Astrocyte (in vitro differentiated cells and primary cell): ENCODE measurements around the gene SMG1. TPM values are rescaled to one million over a fixed set of nuclear protein-coding genes. Genes with fewer than 3 reads are reported as not detected.
"Not testable (repeated sequence)": the region's sequence is repeated elsewhere in the genome, so short reads cannot be mapped to it uniquely, and the experiment has no call there.

ENCODE experiments used
- DNase-seq: peaks from one replicate; pipeline ENCODE4 v3.0.0-alpha.2; 2010; ENCODE audit warnings: low read depth
- FAIRE-seq: peaks from 2 replicates; lab custom pipeline; 2011; peaks lifted over from hg19 to GRCh38; lab: Jason Lieb, UNC
- H2AFZ ChIP-seq: 2 replicates; pipeline ENCODE4 v1.6.0; 2012; ENCODE audit warnings: low read depth, low read length, inconsistent platforms
- H3K27ac ChIP-seq: 2 replicates; pipeline ENCODE4 v1.5.1; 2011; ENCODE audit warnings: low read depth, low read length, inconsistent platforms
- H3K27me3 ChIP-seq: 2 replicates; pipeline ENCODE4 v1.6.0; 2011; ENCODE audit warnings: low read length, inconsistent platforms; ENCODE audit not compliant: insufficient read depth
- H3K36me3 ChIP-seq: 2 replicates; pipeline ENCODE4 v1.5.1; 2011; ENCODE audit warnings: low read length, inconsistent platforms; ENCODE audit not compliant: insufficient read depth
- H3K4me1 ChIP-seq: 2 replicates; pipeline ENCODE4 v1.5.1; 2011; ENCODE audit warnings: low read length, inconsistent platforms; ENCODE audit not compliant: insufficient read depth
- H3K4me2 ChIP-seq: 2 replicates; pipeline ENCODE4 v1.6.0; 2012; ENCODE audit warnings: low read length, inconsistent platforms
- H3K4me3 ChIP-seq: 2 replicates; pipeline ENCODE4 v1.5.1; 2011; ENCODE audit warnings: low read depth, mild to moderate bottlenecking, low read length, inconsistent platforms; ENCODE audit not compliant: insufficient read depth
- H3K79me2 ChIP-seq: 2 replicates; pipeline ENCODE4 v1.6.0; 2012; ENCODE audit warnings: mild to moderate bottlenecking, low read length, inconsistent platforms; ENCODE audit not compliant: insufficient read depth
- H3K9ac ChIP-seq: 2 replicates; pipeline ENCODE4 v1.6.0; 2012; ENCODE audit warnings: mild to moderate bottlenecking, low read length, inconsistent platforms
- H3K9me3 ChIP-seq: 2 replicates; pipeline ENCODE4 v1.5.1; 2012; ENCODE audit warnings: low read depth, mild to moderate bottlenecking, low read length, inconsistent platforms; ENCODE audit not compliant: insufficient read depth
- H4K20me1 ChIP-seq: 2 replicates; pipeline ENCODE4 v1.6.0; 2012; ENCODE audit warnings: low read length, inconsistent platforms; ENCODE audit not compliant: insufficient read depth
- H3K27ac Mint-ChIP-seq: one replicate; pipeline ENCODE4 v1.8.0; 2021; ENCODE audit warnings: mild to moderate bottlenecking, mixed read lengths; ENCODE audit not compliant: unreplicated experiment
- H3K27me3 Mint-ChIP-seq: one replicate; pipeline ENCODE4 v1.8.0; 2021; ENCODE audit warnings: low read depth, mixed read lengths; ENCODE audit not compliant: unreplicated experiment
- H3K36me3 Mint-ChIP-seq: one replicate; pipeline ENCODE4 v1.8.0; 2021; ENCODE audit warnings: low read depth, mixed read lengths; ENCODE audit not compliant: unreplicated experiment
- H3K4me1 Mint-ChIP-seq: one replicate; pipeline ENCODE4 v1.8.0; 2021; ENCODE audit warnings: low read depth, mixed read lengths; ENCODE audit not compliant: unreplicated experiment
- H3K4me3 Mint-ChIP-seq: one replicate; pipeline ENCODE4 v1.8.0; 2021; ENCODE audit warnings: mild to moderate bottlenecking, moderate library complexity, mixed read lengths; ENCODE audit not compliant: unreplicated experiment
- H3K9me3 Mint-ChIP-seq: one replicate; pipeline ENCODE4 v1.8.0; 2021; ENCODE audit warnings: mild to moderate bottlenecking, mixed read lengths; ENCODE audit not compliant: unreplicated experiment
- EZH2 ChIP-seq: IDR thresholded peaks from 2 replicates; pipeline ENCODE4 v1.6.1; 2012; ENCODE audit warnings: mild to moderate bottlenecking, low read length, inconsistent platforms; ENCODE audit not compliant: insufficient read depth
- total RNA-seq: library from RNA; stranded (reverse); gene quantifications from 2 replicates; pipeline ENCODE4 v1.2.1, GENCODE V29; 2021
- TF ChIP-seq, protein P1 (sequence below): IDR thresholded peaks from 2 replicates; pipeline ENCODE4 v1.5.1; 2011; ENCODE audit warnings: low read depth, mild to moderate bottlenecking, inconsistent platforms, low read length, moderate library complexity; ENCODE audit not compliant: insufficient read depth

The SMG1 gene
- total RNA-seq, 1 donor from 2014 or later, result 97.4 TPM

DNA sequence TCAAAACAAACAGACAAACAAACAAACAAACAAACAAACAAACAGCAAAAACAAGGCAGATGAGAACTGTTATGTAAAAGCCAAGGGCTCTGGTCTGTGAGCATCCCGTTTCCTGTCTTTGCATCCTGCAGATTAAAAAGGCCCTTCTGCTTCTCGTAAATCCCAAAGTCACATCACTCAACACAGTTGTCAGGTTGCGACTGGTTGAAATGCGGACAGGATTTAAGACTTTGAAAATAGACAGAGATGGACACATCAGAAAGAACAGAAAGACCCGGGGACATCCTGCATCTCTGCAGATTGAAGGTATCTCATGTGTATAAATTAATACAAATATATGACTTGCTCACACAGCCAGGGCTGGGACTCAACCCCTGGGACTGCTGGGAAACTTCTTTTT, 39.3 kb upstream of the SMG1 start:
- H3K36me3 ChIP-seq, result no peaks in the 10 kb centered on the region
- no peak for DNase-seq
- H3K27ac Mint-ChIP-seq, result no peak overlapping the region

DNA sequence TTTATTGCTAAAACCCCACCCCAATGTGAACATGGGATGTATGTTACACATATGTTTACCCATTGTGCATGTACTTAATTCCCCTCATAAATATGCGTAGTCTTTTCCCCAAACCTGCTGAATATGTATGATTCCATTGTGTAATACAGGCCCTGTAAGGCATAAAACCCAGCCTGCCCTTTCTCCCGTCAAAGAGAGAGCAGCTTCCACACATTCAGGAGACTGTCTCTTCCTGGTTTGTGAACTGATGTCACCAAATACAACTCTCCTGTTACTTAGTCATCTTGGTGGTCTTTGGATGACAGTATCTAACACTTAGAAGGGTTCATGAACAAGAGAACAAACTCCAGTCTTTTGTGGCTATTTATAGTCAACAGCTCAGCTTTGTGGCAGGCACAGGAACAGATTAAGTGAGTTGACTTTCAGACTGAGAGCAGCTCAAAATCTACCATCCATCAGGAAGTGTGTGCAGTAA, 32.9 kb upstream of the SMG1 start:
- Histone ChIP-seq H3K4me3 (no peak overlapping the region), H3K27ac (no peak overlapping the region), H3K4me1 (no peaks in the 10 kb centered on the region), H4K20me1 (no peaks in the 10 kb centered on the region), H3K27me3 (no peaks in the 10 kb centered on the region), H2AFZ (peak overlapping the region; percentile 34), H3K9me3 (no peaks in the 10 kb centered on the region), H3K36me3 (no peaks in the 10 kb centered on the region), H3K9ac (no peak overlapping the region), H3K79me2 (no peaks in the 10 kb centered on the region), H3K4me2 (no peak overlapping the region)
- peaks cover 7% of the 10 kb centered on the region for H3K27me3 Mint-ChIP-seq
- H3K27ac Mint-ChIP-seq, result peak overlapping the region; percentile 89
- peaks cover 8% of the 10 kb centered on the region for H3K4me1 Mint-ChIP-seq
- DNase-seq (peak; percentile 20), FAIRE-seq (no peak)
- peaks cover 2% of the 10 kb centered on the region for H3K36me3 Mint-ChIP-seq
- TF ChIP-seq, protein P1, sequence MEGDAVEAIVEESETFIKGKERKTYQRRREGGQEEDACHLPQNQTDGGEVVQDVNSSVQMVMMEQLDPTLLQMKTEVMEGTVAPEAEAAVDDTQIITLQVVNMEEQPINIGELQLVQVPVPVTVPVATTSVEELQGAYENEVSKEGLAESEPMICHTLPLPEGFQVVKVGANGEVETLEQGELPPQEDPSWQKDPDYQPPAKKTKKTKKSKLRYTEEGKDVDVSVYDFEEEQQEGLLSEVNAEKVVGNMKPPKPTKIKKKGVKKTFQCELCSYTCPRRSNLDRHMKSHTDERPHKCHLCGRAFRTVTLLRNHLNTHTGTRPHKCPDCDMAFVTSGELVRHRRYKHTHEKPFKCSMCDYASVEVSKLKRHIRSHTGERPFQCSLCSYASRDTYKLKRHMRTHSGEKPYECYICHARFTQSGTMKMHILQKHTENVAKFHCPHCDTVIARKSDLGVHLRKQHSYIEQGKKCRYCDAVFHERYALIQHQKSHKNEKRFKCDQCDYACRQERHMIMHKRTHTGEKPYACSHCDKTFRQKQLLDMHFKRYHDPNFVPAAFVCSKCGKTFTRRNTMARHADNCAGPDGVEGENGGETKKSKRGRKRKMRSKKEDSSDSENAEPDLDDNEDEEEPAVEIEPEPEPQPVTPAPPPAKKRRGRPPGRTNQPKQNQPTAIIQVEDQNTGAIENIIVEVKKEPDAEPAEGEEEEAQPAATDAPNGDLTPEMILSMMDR, result no peak
- TF ChIP-seq EZH2, result no peak
- no peak overlapping the region for H3K4me3 Mint-ChIP-seq
- H3K9me3 Mint-ChIP-seq, result no peaks in the 10 kb centered on the region

More for the DNA sequence above, 39.3 kb upstream of the SMG1 start:
- H3K4me3 ChIP-seq, result no peak overlapping the region
- H4K20me1 ChIP-seq, result no peaks in the 10 kb centered on the region
- FAIRE-seq, result no peak
- Mint-ChIP-seq H3K36me3 (peaks cover 2% of the 10 kb centered on the region), H3K4me3 (no peak overlapping the region), H3K9me3 (no peaks in the 10 kb centered on the region), H3K4me1 (no peaks in the 10 kb centered on the region), H3K27me3 (peaks cover 3% of the 10 kb centered on the region)
- H3K4me2 ChIP-seq, result no peak overlapping the region
- no peaks in the 10 kb centered on the region for H3K27me3 ChIP-seq
- H3K27ac ChIP-seq, result no peak overlapping the region
- H3K9me3 ChIP-seq, result no peaks in the 10 kb centered on the region
- peaks cover 5% of the 10 kb centered on the region for H3K4me1 ChIP-seq
- TF ChIP-seq EZH2, result no peak
- TF ChIP-seq, protein P1, result no peak
- no peak overlapping the region for H3K9ac ChIP-seq
- H3K79me2 ChIP-seq, result no peaks in the 10 kb centered on the region
- H2AFZ ChIP-seq, result no peak overlapping the region

DNA sequence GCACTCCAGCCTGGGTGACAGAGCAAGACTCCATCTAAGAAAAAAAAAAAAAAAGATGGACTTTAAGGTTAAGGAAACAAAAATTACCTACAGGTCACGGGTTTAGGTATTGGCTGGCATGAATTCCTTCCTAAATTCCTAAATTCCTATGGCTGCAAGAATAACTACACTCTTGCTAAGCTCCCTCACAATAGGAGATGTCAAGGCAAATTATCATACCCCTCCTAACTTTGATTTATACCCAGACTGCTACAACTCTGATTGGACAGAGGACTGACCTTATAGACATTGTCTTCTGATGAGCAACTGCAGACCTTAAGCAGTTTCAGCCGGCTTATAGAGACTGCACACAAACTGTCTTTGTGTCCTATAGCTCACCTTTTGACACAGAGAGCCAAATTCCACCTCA, 32.4 kb upstream of the SMG1 start:
- TF ChIP-seq, protein P1, result no peak
- no peak for TF ChIP-seq EZH2
- Histone ChIP-seq H3K27ac (no peak overlapping the region), H3K9ac (no peak overlapping the region), H3K4me2 (no peak overlapping the region), H3K4me1 (no peaks in the 10 kb centered on the region), H3K36me3 (no peaks in the 10 kb centered on the region), H3K9me3 (no peaks in the 10 kb centered on the region), H4K20me1 (no peaks in the 10 kb centered on the region), H3K27me3 (no peaks in the 10 kb centered on the region), H2AFZ (peak overlapping the region; percentile 34), H3K79me2 (no peaks in the 10 kb centered on the region), H3K4me3 (no peak overlapping the region)
- Mint-ChIP-seq H3K27me3 (peaks cover 7% of the 10 kb centered on the region), H3K9me3 (no peaks in the 10 kb centered on the region), H3K4me3 (no peak overlapping the region), H3K27ac (peak overlapping the region; percentile 89), H3K4me1 (peaks cover 8% of the 10 kb centered on the region), H3K36me3 (peaks cover 2% of the 10 kb centered on the region)
- no peak for DNase-seq
- no peak for FAIRE-seq

DNA sequence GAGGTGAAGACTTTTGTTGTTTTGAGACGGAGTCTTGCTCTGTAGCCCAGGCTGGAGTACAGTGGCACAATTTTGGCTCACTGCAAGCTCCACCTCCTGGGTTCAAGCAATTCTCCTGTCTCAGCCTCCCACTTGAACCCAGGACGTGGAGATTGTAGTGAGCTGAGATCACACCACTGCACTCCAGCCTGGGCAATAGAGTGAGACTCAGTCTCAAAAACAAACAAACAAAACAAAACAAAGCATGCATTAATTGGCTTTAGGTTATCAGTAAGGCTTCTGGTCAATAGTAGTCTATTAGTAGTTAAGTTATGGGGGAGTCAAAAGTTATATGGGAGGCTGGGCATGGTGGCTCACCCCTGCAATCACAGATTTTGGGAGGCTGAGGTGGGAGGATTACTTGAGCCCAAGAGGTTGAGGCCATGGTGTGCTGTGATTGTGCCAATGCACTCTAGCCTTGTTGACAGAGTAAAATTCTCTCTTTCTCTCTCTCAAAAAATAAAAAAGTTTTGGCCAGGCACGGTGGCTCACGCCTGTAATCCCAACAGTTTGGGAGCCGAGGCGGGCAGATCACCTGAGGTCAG, 30.5 kb upstream of the SMG1 start:
- H3K27ac ChIP-seq, DNase-seq, H3K9ac ChIP-seq, H3K36me3 Mint-ChIP-seq, H3K4me3 Mint-ChIP-seq, H4K20me1 ChIP-seq, H3K9me3 ChIP-seq, H3K79me2 ChIP-seq, H3K4me1 ChIP-seq, H3K4me2 ChIP-seq, H3K27me3 Mint-ChIP-seq, FAIRE-seq, H2AFZ ChIP-seq, H3K27ac Mint-ChIP-seq, H3K4me3 ChIP-seq, H3K4me1 Mint-ChIP-seq, H3K9me3 Mint-ChIP-seq, H3K27me3 ChIP-seq, H3K36me3 ChIP-seq: not testable (repeated sequence)
